ENCODE data around the gene BCO1.
A peak's percentile ranks its signal among the peaks of the same experiment; 100 is the strongest.

The BCO1 gene

GRCh38 chr16:81310045-81310644, 71.7 kb downstream of the BCO1 start:
- Histone ChIP-seq H3K9me3 (ENCODE audit: low read length) (no peaks in the 10 kb centered on the region), H3K27ac (ENCODE audit: low read depth, low read length) (no peak overlapping the region), H3K9ac (ENCODE audit: low read length) (no peak overlapping the region), H3K4me1 (ENCODE audit: insufficient read depth, low read length) (peaks cover 11% of the 10 kb centered on the region), H3K36me3 (ENCODE audit: insufficient read depth, low read length) (no peaks in the 10 kb centered on the region), H3K4me3 (ENCODE audit: low read depth in 1 of 2, low read length in 2 of 2) (no peak overlapping the region), H3K27me3 (ENCODE audit: control insufficient read depth in 1 of 2, insufficient read depth in 2 of 2, low read length in 2 of 2) (no peaks in the 10 kb centered on the region)

DNA sequence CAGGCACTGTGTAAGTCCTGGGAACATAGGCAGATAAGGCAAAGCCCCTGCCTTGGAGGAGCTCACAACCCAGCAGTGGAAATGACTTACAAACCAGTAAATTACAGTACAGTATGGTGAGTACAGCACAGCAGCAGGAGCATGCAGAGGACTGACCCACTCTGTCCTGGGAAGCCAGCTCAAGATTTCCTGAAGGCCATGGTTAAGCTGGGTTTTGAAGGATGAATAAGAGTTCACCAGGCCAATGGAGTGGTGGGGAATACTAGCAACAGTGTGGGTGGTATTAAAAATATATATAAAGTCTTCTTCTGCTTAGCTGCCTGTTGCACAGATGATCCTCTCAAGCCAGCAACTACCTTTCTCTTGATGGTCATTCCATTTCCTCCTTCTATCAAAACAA, 73.3 kb downstream of the BCO1 start:
- Histone ChIP-seq H3K36me3 (ENCODE audit: insufficient read depth, low read length) (no peaks in the 10 kb centered on the region), H3K4me3 (ENCODE audit: low read depth in 1 of 2, low read length in 2 of 2) (no peak overlapping the region), H3K9ac (ENCODE audit: low read length) (no peak overlapping the region), H3K27me3 (ENCODE audit: control insufficient read depth in 1 of 2, insufficient read depth in 2 of 2, low read length in 2 of 2) (no peaks in the 10 kb centered on the region), H3K4me1 (ENCODE audit: insufficient read depth, low read length) (peaks cover 11% of the 10 kb centered on the region), H3K27ac (ENCODE audit: low read depth, low read length) (no peak overlapping the region), H3K9me3 (ENCODE audit: low read length) (no peaks in the 10 kb centered on the region)

DNA sequence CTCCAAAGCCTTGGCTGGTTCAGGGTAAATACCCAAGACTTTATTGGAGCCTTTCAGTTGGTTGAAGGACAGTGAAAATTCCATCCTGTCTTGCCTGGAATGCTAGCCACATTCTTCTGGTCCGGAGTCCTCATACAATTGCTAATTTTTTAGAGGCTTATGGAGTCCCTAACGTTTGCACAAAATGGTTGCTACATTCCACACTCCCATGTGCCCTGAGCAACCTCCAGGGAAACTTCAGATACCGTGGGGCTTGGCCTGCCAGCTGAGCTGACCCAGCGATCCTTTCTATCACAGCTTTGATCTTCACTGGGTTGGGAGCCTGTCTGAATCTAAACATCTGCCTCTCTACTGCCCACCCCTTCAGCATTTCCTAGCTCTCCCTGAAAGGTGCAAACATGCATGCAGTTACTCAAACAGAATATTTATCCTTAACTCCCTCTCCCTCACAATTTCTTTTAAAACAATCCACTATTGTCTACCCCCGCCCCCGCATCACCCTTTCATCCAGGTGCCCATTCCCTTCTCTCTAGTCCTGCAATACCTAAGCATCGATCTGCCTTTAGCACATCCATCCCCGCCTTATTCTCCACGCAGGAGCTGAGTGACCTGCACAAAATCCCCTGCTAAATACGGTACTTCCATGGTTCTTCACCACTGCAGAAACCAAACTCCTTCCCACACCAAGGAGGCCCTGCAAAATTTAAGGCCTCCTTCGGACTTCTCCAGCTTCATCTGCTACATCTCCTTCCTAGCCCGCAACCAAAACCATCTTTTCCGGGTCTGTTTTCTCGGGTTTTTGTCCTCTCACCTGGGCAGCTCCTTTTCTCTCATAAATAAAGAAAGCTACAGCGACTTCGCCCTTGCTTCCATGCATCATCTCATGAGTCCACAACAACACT, 75.5 kb downstream of the BCO1 start:
- peak overlapping the region; percentile 78 for H3K27ac ChIP-seq (ENCODE audit: low read depth, low read length)
- peaks cover 17% of the 10 kb centered on the region for H3K4me1 ChIP-seq (ENCODE audit: insufficient read depth, low read length)

DNA sequence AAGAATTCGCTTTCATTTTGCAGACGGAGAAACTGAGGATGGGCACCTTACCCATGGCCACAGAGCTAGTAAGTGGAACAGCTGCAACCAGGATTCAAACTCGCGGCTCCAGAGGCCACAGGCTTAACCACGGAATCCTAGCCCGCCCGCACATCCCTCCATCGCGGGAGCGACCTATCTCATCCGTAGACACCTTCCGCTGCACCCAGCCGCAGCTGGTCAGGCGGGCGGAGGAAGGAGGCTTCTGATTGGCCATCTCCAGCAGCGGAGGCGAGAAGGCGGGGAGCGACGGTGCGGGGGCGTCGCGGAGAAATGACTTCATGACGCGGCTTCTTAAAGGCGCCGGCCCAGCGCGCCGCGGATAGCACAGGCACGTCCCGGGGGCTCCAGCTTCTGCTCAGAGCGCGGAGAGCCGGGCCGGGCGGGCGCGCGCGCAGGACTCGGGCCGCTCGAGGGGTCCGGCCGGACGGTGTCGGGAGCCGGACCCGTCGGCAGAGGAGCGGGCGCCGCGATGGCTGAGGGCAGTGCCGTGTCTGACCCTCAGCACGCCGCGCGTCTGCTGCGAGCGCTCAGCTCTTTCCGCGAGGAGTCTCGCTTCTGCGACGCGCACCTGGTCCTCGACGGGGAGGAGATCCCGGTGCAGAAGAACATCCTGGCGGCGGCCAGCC, 76.2 kb downstream of the BCO1 start, which contains the start of gene GAN:
Gene GAN, plus strand, starts transcription at position 360 of the 668 bp plus-strand sequence. Its CDS starts 152 bp downstream, at position 512.
- Histone ChIP-seq H3K9me3 (ENCODE audit: low read length) (no peaks in the 10 kb centered on the region), H3K36me3 (ENCODE audit: insufficient read depth, low read length) (no peaks in the 10 kb centered on the region), H3K27ac (ENCODE audit: low read depth, low read length) (peak within 1 kb of the TSS; percentile 78), H3K4me3 (ENCODE audit: low read depth in 1 of 2, low read length in 2 of 2) (peak within 1 kb of the TSS; percentile 89), H3K9ac (ENCODE audit: low read length) (peak within 1 kb of the TSS; percentile 77), H3K4me1 (ENCODE audit: insufficient read depth, low read length) (peaks cover 22% of the 10 kb centered on the region), H3K27me3 (ENCODE audit: control insufficient read depth in 1 of 2, insufficient read depth in 2 of 2, low read length in 2 of 2) (no peaks in the 10 kb centered on the region)

More for the DNA sequence above, 75.5 kb downstream of the BCO1 start:
- Histone ChIP-seq H3K36me3 (ENCODE audit: insufficient read depth, low read length) (no peaks in the 10 kb centered on the region), H3K27me3 (ENCODE audit: control insufficient read depth in 1 of 2, insufficient read depth in 2 of 2, low read length in 2 of 2) (no peaks in the 10 kb centered on the region), H3K9ac (ENCODE audit: low read length) (peak overlapping the region; percentile 77), H3K4me3 (ENCODE audit: low read depth in 1 of 2, low read length in 2 of 2) (peak overlapping the region; percentile 89), H3K9me3 (ENCODE audit: low read length) (no peaks in the 10 kb centered on the region)

GRCh38 chr16:81315271-81316175, 77.0 kb downstream of the BCO1 start:
- Histone ChIP-seq H3K9ac (ENCODE audit: low read length) (peak overlapping the region; percentile 31), H3K27ac (ENCODE audit: low read depth, low read length) (peak overlapping the region; percentile 78), H3K4me1 (ENCODE audit: insufficient read depth, low read length) (peaks cover 30% of the 10 kb centered on the region), H3K9me3 (ENCODE audit: low read length) (no peaks in the 10 kb centered on the region), H3K27me3 (ENCODE audit: control insufficient read depth in 1 of 2, insufficient read depth in 2 of 2, low read length in 2 of 2) (no peaks in the 10 kb centered on the region), H3K36me3 (ENCODE audit: insufficient read depth, low read length) (no peaks in the 10 kb centered on the region), H3K4me3 (ENCODE audit: low read depth in 1 of 2, low read length in 2 of 2) (peak overlapping the region; percentile 89)

DNA sequence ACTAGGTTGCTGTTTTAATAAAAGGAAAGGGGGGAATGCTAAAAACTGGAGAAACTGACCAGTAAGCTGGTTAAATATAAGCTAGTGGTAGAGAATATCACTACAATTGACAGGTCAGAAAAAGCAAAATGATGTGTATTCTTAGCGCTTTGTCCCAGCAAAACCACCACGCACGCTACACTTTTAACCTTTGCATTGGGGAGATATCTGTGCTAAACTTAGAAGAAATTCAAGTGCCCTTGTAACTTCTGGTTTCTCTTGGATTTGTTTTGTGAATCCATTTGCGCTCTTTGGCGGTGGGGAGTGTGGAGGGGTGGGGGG, 77.6 kb downstream of the BCO1 start:
- Histone ChIP-seq H3K9ac (ENCODE audit: low read length) (peak overlapping the region; percentile 31), H3K4me1 (ENCODE audit: insufficient read depth, low read length) (peaks cover 36% of the 10 kb centered on the region), H3K4me3 (ENCODE audit: low read depth in 1 of 2, low read length in 2 of 2) (peak overlapping the region; percentile 89), H3K27ac (ENCODE audit: low read depth, low read length) (peak overlapping the region; percentile 78), H3K9me3 (ENCODE audit: low read length) (no peaks in the 10 kb centered on the region), H3K27me3 (ENCODE audit: control insufficient read depth in 1 of 2, insufficient read depth in 2 of 2, low read length in 2 of 2) (no peaks in the 10 kb centered on the region), H3K36me3 (ENCODE audit: insufficient read depth, low read length) (no peaks in the 10 kb centered on the region)

- H3K9ac ChIP-seq (ENCODE audit: low read length): no peak overlapping the region
- H3K27me3 ChIP-seq (ENCODE audit: control insufficient read depth in 1 of 2, insufficient read depth in 2 of 2, low read length in 2 of 2): no peaks in the 10 kb centered on the region
- peaks cover 41% of the 10 kb centered on the region for H3K4me1 ChIP-seq (ENCODE audit: insufficient read depth, low read length)
- no peaks in the 10 kb centered on the region for H3K36me3 ChIP-seq (ENCODE audit: insufficient read depth, low read length)
- no peak overlapping the region for H3K4me3 ChIP-seq (ENCODE audit: low read depth in 1 of 2, low read length in 2 of 2)
- H3K27ac ChIP-seq (ENCODE audit: low read depth, low read length): peak overlapping the region; percentile 45
- H3K9me3 ChIP-seq (ENCODE audit: low read length): no peaks in the 10 kb centered on the region
Observed at GRCh38 chr16:81318711-81319110, 80.2 kb downstream of the BCO1 start.

DNA sequence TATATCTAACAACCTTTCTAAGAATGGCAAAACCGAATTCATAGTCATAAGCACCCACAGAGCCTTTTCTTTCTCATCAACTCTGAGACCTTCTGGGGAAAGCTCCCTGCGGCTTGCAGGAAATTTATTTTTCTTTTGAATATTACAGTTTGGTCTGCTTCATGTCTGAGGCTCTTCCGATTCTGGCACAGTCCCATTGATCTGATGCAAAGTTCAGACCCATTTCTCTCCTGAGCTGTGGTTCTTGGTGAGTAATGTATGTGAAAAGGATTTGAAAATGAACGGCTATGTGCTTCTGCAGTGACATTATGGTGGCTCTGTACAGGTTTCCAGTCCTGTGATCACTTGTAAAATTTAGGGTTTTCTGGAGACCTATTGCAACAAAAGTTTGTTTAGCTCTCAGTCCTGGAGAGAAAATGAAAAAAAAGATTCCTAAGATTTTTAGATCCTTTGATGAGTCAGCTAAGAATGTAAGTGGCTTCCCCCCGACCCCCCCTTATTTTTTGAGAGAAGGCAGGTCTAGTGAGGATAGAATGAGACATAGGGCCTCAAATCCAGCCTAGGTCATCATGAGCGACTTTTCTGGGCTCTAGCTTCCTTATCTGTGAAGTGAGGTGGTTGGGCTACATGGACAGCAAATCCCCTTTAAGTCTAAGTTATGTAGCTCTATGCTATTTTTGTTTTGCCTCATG, 80.9 kb downstream of the BCO1 start:
- H3K27me3 ChIP-seq (ENCODE audit: control insufficient read depth in 1 of 2, insufficient read depth in 2 of 2, low read length in 2 of 2): no peaks in the 10 kb centered on the region
- no peaks in the 10 kb centered on the region for H3K36me3 ChIP-seq (ENCODE audit: insufficient read depth, low read length)
- H3K4me3 ChIP-seq (ENCODE audit: low read depth in 1 of 2, low read length in 2 of 2): no peak overlapping the region
- H3K9me3 ChIP-seq (ENCODE audit: low read length): no peaks in the 10 kb centered on the region
- H3K9ac ChIP-seq (ENCODE audit: low read length): no peak overlapping the region
- peaks cover 36% of the 10 kb centered on the region for H3K4me1 ChIP-seq (ENCODE audit: insufficient read depth, low read length)
- peak overlapping the region; percentile 38 for H3K27ac ChIP-seq (ENCODE audit: low read depth, low read length)

DNA sequence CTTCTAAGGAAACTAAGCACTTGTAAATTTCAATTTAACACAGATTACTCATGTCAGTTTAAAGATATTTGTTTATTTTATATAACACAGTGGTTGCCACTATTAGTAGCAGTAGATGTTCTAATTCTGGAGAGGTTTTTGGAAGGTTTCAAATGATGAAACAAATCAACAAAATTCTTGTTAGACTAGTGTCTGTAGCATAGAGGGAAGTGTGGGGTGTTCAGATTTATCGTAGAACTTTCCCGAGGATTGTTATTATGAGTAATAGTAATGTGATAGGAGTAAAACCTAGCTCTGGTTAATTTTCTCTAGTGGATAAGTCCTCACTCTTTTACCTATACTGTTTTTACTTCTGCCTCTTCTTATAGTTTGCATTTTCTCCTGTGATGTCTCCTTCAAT, 82.5 kb downstream of the BCO1 start:
- peak overlapping the region; percentile 16 for H3K27ac ChIP-seq (ENCODE audit: low read depth, low read length)
- H3K36me3 ChIP-seq (ENCODE audit: insufficient read depth, low read length): no peaks in the 10 kb centered on the region
- peaks cover 48% of the 10 kb centered on the region for H3K4me1 ChIP-seq (ENCODE audit: insufficient read depth, low read length)
- no peak overlapping the region for H3K9ac ChIP-seq (ENCODE audit: low read length)
- no peaks in the 10 kb centered on the region for H3K9me3 ChIP-seq (ENCODE audit: low read length)
- no peak overlapping the region for H3K4me3 ChIP-seq (ENCODE audit: low read depth in 1 of 2, low read length in 2 of 2)
- H3K27me3 ChIP-seq (ENCODE audit: control insufficient read depth in 1 of 2, insufficient read depth in 2 of 2, low read length in 2 of 2): no peaks in the 10 kb centered on the region

DNA sequence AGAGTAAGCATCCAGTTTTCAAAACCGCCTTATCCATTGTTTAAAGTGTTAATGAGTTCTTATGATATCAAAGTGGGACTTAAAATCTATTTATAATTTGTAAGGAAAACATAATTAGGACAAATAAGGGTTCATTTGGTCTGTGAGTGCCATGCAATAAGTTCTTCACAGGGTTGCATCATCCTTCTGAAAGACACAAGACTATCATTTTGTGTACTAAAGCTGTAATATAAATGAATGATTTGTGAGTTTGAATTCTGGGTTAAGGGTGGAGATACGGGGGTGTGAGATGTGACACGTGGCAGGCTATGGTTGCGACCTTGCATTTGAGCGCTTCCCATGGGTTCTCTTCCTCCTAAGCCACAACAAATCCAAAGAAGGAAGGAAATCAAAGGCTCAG, 83.0 kb downstream of the BCO1 start:
- no peak overlapping the region for H3K4me3 ChIP-seq (ENCODE audit: low read depth in 1 of 2, low read length in 2 of 2)
- peak overlapping the region; percentile 16 for H3K27ac ChIP-seq (ENCODE audit: low read depth, low read length)
- H3K4me1 ChIP-seq (ENCODE audit: insufficient read depth, low read length): peaks cover 48% of the 10 kb centered on the region
- H3K9me3 ChIP-seq (ENCODE audit: low read length): no peaks in the 10 kb centered on the region
- no peak overlapping the region for H3K9ac ChIP-seq (ENCODE audit: low read length)
- no peaks in the 10 kb centered on the region for H3K36me3 ChIP-seq (ENCODE audit: insufficient read depth, low read length)
- no peaks in the 10 kb centered on the region for H3K27me3 ChIP-seq (ENCODE audit: control insufficient read depth in 1 of 2, insufficient read depth in 2 of 2, low read length in 2 of 2)

Data from muscle layer of colon (tissue), 2 donors.